Upper lobe of left lung (tissue), 4 donors: Measurements from ENCODE around the gene ADH1A.

Experiments used
- CTCF ChIP-seq, 6 experiments: fragments of 450-650 bp in 4 of 6; fragments of 200-600 bp in 2 of 6; sonication (generic) in 2 of 6; IDR thresholded peaks; one replicate each; pipeline ENCODE4 v1.5.1; 2016 to 2019; ENCODE audit warnings: antibody characterized with exemption in 6 of 6
- EP300 ChIP-seq, 4 donors: sonication (generic); formaldehyde crosslinking; IDR thresholded peaks; one replicate each; pipeline ENCODE4 v1.5.1; 2017; ENCODE audit warnings: antibody characterized with exemption in 4 of 4, control low read depth in 2 of 4
- POLR2A ChIP-seq, 4 donors: fragments of 450-650 bp; IDR thresholded peaks; one replicate each; pipeline ENCODE4 v1.5.1; 2016 to 2017; ENCODE audit warnings: antibody characterized with exemption in 4 of 4, mild to moderate bottlenecking in 2 of 4
- POLR2AphosphoS5 ChIP-seq, 2 donors: sonication (generic); formaldehyde crosslinking; IDR thresholded peaks; one replicate each; pipeline ENCODE4 v1.5.1; 2017; ENCODE audit warnings: antibody characterized with exemption in 2 of 2

- TF ChIP-seq POLR2AphosphoS5 (IDR thresholded peaks at IDR 0.05), result no peak
- no peak for TF ChIP-seq POLR2A (IDR thresholded peaks at IDR 0.05)
- no peak for TF ChIP-seq CTCF (IDR thresholded peaks at IDR 0.05)
- no peak for TF ChIP-seq EP300 (IDR thresholded peaks at IDR 0.05)
These were observed 25.9 kb downstream of the ADH1A start for GRCh38 chr4:99264927-99265326.
